BLaER1 (cell line): Measurements from ENCODE around the gene FATE1.

Experiments
- H3K27ac ChIP-seq: shearing (Covaris generic); formaldehyde crosslinking; 2 replicates; pipeline ENCODE4 v1.8.1; 2022
- H3K27me3 ChIP-seq: shearing (Covaris generic); formaldehyde crosslinking; 2 replicates; pipeline ENCODE4 v1.8.1; 2022
- H3K36me3 ChIP-seq: shearing (Covaris generic); formaldehyde crosslinking; 2 replicates; pipeline ENCODE4 v1.8.1; 2022
- H3K4me1 ChIP-seq: shearing (Covaris generic); formaldehyde crosslinking; 2 replicates; pipeline ENCODE4 v1.8.1; 2022
- H3K4me2 ChIP-seq: shearing (Covaris generic); formaldehyde crosslinking; 2 replicates; pipeline ENCODE4 v1.8.1; 2022
- H3K4me3 ChIP-seq: shearing (Covaris generic); formaldehyde crosslinking; 2 replicates; pipeline ENCODE4 v1.8.1; 2022
- H3K9ac ChIP-seq: shearing (Covaris generic); formaldehyde crosslinking; 2 replicates; pipeline ENCODE4 v1.8.1; 2022
- H3K9me3 ChIP-seq: shearing (Covaris generic); formaldehyde crosslinking; 2 replicates; pipeline ENCODE4 v1.8.1; 2022
- H4K20me1 ChIP-seq: shearing (Covaris generic); formaldehyde crosslinking; 2 replicates; pipeline ENCODE4 v1.8.1; 2022
- Cebpa-rat ChIP-seq: shearing (Covaris generic); IDR thresholded peaks from 2 replicates; pipeline ENCODE4 v1.8.1; 2022

FATE1 gene

GRCh38 chrX:151752847-151753246 is 37.0 kb downstream of the FATE1 start:
- no peak for TF ChIP-seq Cebpa-rat
- H3K9ac ChIP-seq: no peak overlapping the region
- no peak overlapping the region for H3K27ac ChIP-seq
- H4K20me1 ChIP-seq: peaks cover 5% of the 10 kb centered on the region; the same call in 1 of the 2 replicates
- no peaks in the 10 kb centered on the region for H3K4me1 ChIP-seq
- no peaks in the 10 kb centered on the region for H3K36me3 ChIP-seq
- H3K4me3 ChIP-seq: no peak overlapping the region
- no peak overlapping the region for H3K4me2 ChIP-seq
- H3K27me3 ChIP-seq: peaks cover 97% of the 10 kb centered on the region
- no peaks in the 10 kb centered on the region for H3K9me3 ChIP-seq

- Histone ChIP-seq H4K20me1 (peaks cover 5% of the 10 kb centered on the region; the same call in 1 of the 2 replicates), H3K27me3 (peaks cover 97% of the 10 kb centered on the region), H3K4me2 (no peak overlapping the region), H3K9me3 (no peaks in the 10 kb centered on the region), H3K36me3 (no peaks in the 10 kb centered on the region), H3K4me1 (no peaks in the 10 kb centered on the region), H3K9ac (no peak overlapping the region), H3K4me3 (no peak overlapping the region), H3K27ac (no peak overlapping the region)
- no peak for TF ChIP-seq Cebpa-rat
Observed at GRCh38 chrX:151753313-151754046, 37.6 kb downstream of the FATE1 start.

- no peak overlapping the region for H3K27ac ChIP-seq
- no peak overlapping the region for H3K4me2 ChIP-seq
Observed at GRCh38 chrX:151754047-151754429, 38.2 kb downstream of the FATE1 start.

GRCh38 chrX:151754641-151755215 is 38.9 kb downstream of the FATE1 start:
- Histone ChIP-seq H4K20me1 (peaks cover 2% of the 10 kb centered on the region; the same call in 1 of the 2 replicates), H3K4me1 (no peaks in the 10 kb centered on the region), H3K4me2 (no peak overlapping the region), H3K4me3 (no peak overlapping the region), H3K27ac (no peak overlapping the region), H3K9ac (no peak overlapping the region), H3K27me3 (peaks cover 95% of the 10 kb centered on the region), H3K36me3 (no peaks in the 10 kb centered on the region), H3K9me3 (no peaks in the 10 kb centered on the region)
- no peak for TF ChIP-seq Cebpa-rat

More at GRCh38 chrX:151754047-151754429, 38.2 kb downstream of the FATE1 start:
- H3K9ac ChIP-seq: no peak overlapping the region
- H3K9me3 ChIP-seq: no peaks in the 10 kb centered on the region
- peaks cover 95% of the 10 kb centered on the region for H3K27me3 ChIP-seq
- no peak for TF ChIP-seq Cebpa-rat
- no peaks in the 10 kb centered on the region for H3K4me1 ChIP-seq
- H3K36me3 ChIP-seq: no peaks in the 10 kb centered on the region
- no peak overlapping the region for H3K4me3 ChIP-seq
- peaks cover 5% of the 10 kb centered on the region; the same call in 1 of the 2 replicates for H4K20me1 ChIP-seq

GRCh38 chrX:151759041-151759708 is 43.3 kb downstream of the FATE1 start:
- Histone ChIP-seq H3K9ac (no peak overlapping the region), H3K4me1 (no peaks in the 10 kb centered on the region), H3K4me3 (no peak overlapping the region), H4K20me1 (no peaks in the 10 kb centered on the region; the same call in 1 of the 2 replicates), H3K9me3 (no peaks in the 10 kb centered on the region), H3K4me2 (no peak overlapping the region), H3K36me3 (no peaks in the 10 kb centered on the region), H3K27me3 (peaks cover 79% of the 10 kb centered on the region), H3K27ac (no peak overlapping the region)
- no peak for TF ChIP-seq Cebpa-rat

- no peak overlapping the region for H3K9ac ChIP-seq
- H3K27ac ChIP-seq: no peak overlapping the region
- no peaks in the 10 kb centered on the region for H3K9me3 ChIP-seq
- no peaks in the 10 kb centered on the region; the same call in 1 of the 2 replicates for H4K20me1 ChIP-seq
- H3K27me3 ChIP-seq: peaks cover 77% of the 10 kb centered on the region
- no peaks in the 10 kb centered on the region for H3K4me1 ChIP-seq
- no peak for TF ChIP-seq Cebpa-rat
- no peaks in the 10 kb centered on the region for H3K36me3 ChIP-seq
- H3K4me2 ChIP-seq: no peak overlapping the region
- H3K4me3 ChIP-seq: no peak overlapping the region
Observed at GRCh38 chrX:151762802-151763201, 47.0 kb downstream of the FATE1 start.

GRCh38 chrX:151763711-151764110 is 47.9 kb downstream of the FATE1 start:
- H3K27me3 ChIP-seq: peaks cover 79% of the 10 kb centered on the region
- TF ChIP-seq Cebpa-rat: no peak
- H3K9me3 ChIP-seq: no peaks in the 10 kb centered on the region
- H3K4me3 ChIP-seq: no peak overlapping the region
- H4K20me1 ChIP-seq: no peaks in the 10 kb centered on the region; the same call in 1 of the 2 replicates
- no peaks in the 10 kb centered on the region for H3K36me3 ChIP-seq
- H3K9ac ChIP-seq: no peak overlapping the region
- H3K4me2 ChIP-seq: no peak overlapping the region
- no peaks in the 10 kb centered on the region for H3K4me1 ChIP-seq
- no peak overlapping the region for H3K27ac ChIP-seq

GRCh38 chrX:151765026-151765425 is 49.2 kb downstream of the FATE1 start:
- H4K20me1 ChIP-seq: no peaks in the 10 kb centered on the region; the same call in 1 of the 2 replicates
- H3K4me2 ChIP-seq: no peak overlapping the region
- peaks cover 76% of the 10 kb centered on the region for H3K27me3 ChIP-seq
- no peak overlapping the region for H3K27ac ChIP-seq
- H3K4me3 ChIP-seq: no peak overlapping the region
- H3K4me1 ChIP-seq: no peaks in the 10 kb centered on the region
- no peaks in the 10 kb centered on the region for H3K9me3 ChIP-seq
- no peak for TF ChIP-seq Cebpa-rat
- no peaks in the 10 kb centered on the region for H3K36me3 ChIP-seq
- no peak overlapping the region for H3K9ac ChIP-seq

- Histone ChIP-seq H3K4me2 (no peak overlapping the region), H3K9ac (no peak overlapping the region), H4K20me1 (no peaks in the 10 kb centered on the region; the same call in 1 of the 2 replicates), H3K27me3 (peaks cover 86% of the 10 kb centered on the region), H3K36me3 (no peaks in the 10 kb centered on the region), H3K4me3 (no peak overlapping the region), H3K27ac (no peak overlapping the region), H3K9me3 (no peaks in the 10 kb centered on the region), H3K4me1 (no peaks in the 10 kb centered on the region)
- TF ChIP-seq Cebpa-rat: no peak
Observed at GRCh38 chrX:151771726-151772125, 55.9 kb downstream of the FATE1 start.
